Measurements from ENCODE around the gene TMEM91.

DNA sequence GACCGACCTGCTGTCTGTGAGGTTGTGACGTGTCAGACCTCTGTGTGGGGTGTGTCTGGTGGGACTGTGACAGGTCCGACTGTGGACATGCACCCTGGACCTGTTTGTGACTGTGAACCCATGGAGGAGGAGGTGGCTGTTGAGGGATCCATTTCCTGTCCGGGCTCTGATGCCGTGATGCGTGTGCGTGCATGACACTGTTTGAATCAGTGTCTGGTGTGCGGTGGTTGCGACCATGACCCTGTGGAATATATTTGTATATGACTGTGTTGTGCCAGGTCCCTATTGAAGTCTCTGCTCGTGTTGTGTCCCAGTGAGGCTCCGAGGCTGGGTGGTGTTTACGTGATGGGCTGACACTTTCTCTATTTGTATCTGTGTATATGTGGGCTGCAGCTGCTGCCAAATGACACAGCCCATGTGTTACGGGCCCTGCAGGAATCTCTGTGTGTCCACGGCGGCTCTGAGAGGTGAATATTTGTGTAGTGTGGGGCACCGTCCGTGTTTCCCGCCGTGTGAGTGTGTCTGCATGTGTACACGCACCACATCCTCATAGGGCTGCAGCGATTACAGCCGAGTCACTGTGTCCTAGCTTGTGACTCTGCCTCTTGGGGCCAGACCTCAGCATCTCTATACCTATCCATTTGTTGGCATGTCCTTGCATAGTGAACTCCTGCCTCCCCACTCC, 48.0 kb upstream of the TMEM91 start:
- TF ChIP-seq, protein P1, sequence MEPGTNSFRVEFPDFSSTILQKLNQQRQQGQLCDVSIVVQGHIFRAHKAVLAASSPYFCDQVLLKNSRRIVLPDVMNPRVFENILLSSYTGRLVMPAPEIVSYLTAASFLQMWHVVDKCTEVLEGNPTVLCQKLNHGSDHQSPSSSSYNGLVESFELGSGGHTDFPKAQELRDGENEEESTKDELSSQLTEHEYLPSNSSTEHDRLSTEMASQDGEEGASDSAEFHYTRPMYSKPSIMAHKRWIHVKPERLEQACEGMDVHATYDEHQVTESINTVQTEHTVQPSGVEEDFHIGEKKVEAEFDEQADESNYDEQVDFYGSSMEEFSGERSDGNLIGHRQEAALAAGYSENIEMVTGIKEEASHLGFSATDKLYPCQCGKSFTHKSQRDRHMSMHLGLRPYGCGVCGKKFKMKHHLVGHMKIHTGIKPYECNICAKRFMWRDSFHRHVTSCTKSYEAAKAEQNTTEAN (CRISPR knock-in tag; IDR thresholded peaks at IDR 0.05) = no peak
- TF ChIP-seq, protein P2, sequence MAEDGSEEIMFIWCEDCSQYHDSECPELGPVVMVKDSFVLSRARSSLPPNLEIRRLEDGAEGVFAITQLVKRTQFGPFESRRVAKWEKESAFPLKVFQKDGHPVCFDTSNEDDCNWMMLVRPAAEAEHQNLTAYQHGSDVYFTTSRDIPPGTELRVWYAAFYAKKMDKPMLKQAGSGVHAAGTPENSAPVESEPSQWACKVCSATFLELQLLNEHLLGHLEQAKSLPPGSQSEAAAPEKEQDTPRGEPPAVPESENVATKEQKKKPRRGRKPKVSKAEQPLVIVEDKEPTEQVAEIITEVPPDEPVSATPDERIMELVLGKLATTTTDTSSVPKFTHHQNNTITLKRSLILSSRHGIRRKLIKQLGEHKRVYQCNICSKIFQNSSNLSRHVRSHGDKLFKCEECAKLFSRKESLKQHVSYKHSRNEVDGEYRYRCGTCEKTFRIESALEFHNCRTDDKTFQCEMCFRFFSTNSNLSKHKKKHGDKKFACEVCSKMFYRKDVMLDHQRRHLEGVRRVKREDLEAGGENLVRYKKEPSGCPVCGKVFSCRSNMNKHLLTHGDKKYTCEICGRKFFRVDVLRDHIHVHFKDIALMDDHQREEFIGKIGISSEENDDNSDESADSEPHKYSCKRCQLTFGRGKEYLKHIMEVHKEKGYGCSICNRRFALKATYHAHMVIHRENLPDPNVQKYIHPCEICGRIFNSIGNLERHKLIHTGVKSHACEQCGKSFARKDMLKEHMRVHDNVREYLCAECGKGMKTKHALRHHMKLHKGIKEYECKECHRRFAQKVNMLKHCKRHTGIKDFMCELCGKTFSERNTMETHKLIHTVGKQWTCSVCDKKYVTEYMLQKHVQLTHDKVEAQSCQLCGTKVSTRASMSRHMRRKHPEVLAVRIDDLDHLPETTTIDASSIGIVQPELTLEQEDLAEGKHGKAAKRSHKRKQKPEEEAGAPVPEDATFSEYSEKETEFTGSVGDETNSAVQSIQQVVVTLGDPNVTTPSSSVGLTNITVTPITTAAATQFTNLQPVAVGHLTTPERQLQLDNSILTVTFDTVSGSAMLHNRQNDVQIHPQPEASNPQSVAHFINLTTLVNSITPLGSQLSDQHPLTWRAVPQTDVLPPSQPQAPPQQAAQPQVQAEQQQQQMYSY (CRISPR knock-in tag; IDR thresholded peaks at IDR 0.05) = no peak
- no peak for TF ChIP-seq TCF7 (CRISPR knock-in tag; IDR thresholded peaks at IDR 0.05; ENCODE audit: low read depth)
- no peak for TF ChIP-seq NFYB (CRISPR knock-in tag; conservative IDR thresholded peaks at IDR 0.05; ENCODE audit: low read depth)
- TF ChIP-seq NR2C2 (CRISPR knock-in tag; IDR thresholded peaks at IDR 0.05) = no peak
- no peak for TF ChIP-seq FOXJ3 (CRISPR knock-in tag; IDR thresholded peaks at IDR 0.05; ENCODE audit: borderline replicate concordance)
- TF ChIP-seq, protein P3, sequence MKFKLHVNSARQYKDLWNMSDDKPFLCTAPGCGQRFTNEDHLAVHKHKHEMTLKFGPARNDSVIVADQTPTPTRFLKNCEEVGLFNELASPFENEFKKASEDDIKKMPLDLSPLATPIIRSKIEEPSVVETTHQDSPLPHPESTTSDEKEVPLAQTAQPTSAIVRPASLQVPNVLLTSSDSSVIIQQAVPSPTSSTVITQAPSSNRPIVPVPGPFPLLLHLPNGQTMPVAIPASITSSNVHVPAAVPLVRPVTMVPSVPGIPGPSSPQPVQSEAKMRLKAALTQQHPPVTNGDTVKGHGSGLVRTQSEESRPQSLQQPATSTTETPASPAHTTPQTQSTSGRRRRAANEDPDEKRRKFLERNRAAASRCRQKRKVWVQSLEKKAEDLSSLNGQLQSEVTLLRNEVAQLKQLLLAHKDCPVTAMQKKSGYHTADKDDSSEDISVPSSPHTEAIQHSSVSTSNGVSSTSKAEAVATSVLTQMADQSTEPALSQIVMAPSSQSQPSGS (CRISPR knock-in tag; IDR thresholded peaks at IDR 0.05; ENCODE audit: borderline replicate concordance, low read depth) = no peak
- TF ChIP-seq JAZF1 (CRISPR knock-in tag; IDR thresholded peaks at IDR 0.05) = no peak
- no peak for TF ChIP-seq SP1 (CRISPR knock-in tag; conservative IDR thresholded peaks at IDR 0.05)

Data from WTC11 (cell line).